Osteoblast (primary cell): Measurements from ENCODE around the gene ZBTB48. TPM values are rescaled to one million over a fixed set of nuclear protein-coding genes. Genes with fewer than 3 reads are reported as not detected.
A peak's percentile ranks its signal among the peaks of the same experiment; 100 is the strongest.

ENCODE experiments used
- DNase-seq: peaks from one replicate; pipeline ENCODE4 v3.0.0; 2011; ENCODE audit warnings: low spot score, mixed read lengths; ENCODE audit not compliant: insufficient read length; ENCODE audit errors: missing footprints
- H2AFZ ChIP-seq: 2 replicates; pipeline ENCODE4 v1.6.0; 2011; ENCODE audit warnings: mild to moderate bottlenecking, low read length
- H3K27ac ChIP-seq: 2 replicates; pipeline ENCODE4 v1.5.1; 2011; ENCODE audit warnings: mild to moderate bottlenecking, low read depth, low read length, moderate library complexity
- H3K27me3 ChIP-seq: 2 replicates; pipeline ENCODE4 v1.6.0; 2012; ENCODE audit warnings: mild to moderate bottlenecking, control low read depth, inconsistent platforms, low read length, moderate library complexity; ENCODE audit not compliant: insufficient read depth
- H3K36me3 ChIP-seq: 2 replicates; pipeline ENCODE4 v1.5.1; 2011; ENCODE audit warnings: mild to moderate bottlenecking, low read length, control low read depth, moderate library complexity; ENCODE audit not compliant: insufficient read depth
- H3K4me1 ChIP-seq: 2 replicates; pipeline ENCODE4 v1.5.1; 2011; ENCODE audit warnings: mild to moderate bottlenecking, low read length, control low read depth, moderate library complexity; ENCODE audit not compliant: insufficient read depth
- H3K4me2 ChIP-seq: 2 replicates; pipeline ENCODE4 v1.6.0; 2011; ENCODE audit warnings: mild to moderate bottlenecking, low read length; ENCODE audit not compliant: insufficient read depth
- H3K4me3 ChIP-seq: fragments of 200-600 bp; sonication (generic); 3 replicates; pipeline ENCODE4 v1.5.1; 2012; ENCODE audit warnings: mild to moderate bottlenecking, low read length, inconsistent platforms; ENCODE audit not compliant: insufficient read depth
- H3K79me2 ChIP-seq: 2 replicates; pipeline ENCODE4 v1.6.0; 2012; ENCODE audit warnings: mild to moderate bottlenecking, low read length, control low read depth, inconsistent platforms; ENCODE audit not compliant: insufficient read depth
- H3K9me3 ChIP-seq: 2 replicates; pipeline ENCODE4 v1.5.1; 2011; ENCODE audit warnings: low read depth, low read length, control low read depth
- H4K20me1 ChIP-seq: 2 replicates; pipeline ENCODE4 v1.6.0; 2012; ENCODE audit warnings: mild to moderate bottlenecking, low read length, control low read depth; ENCODE audit not compliant: insufficient read depth
- total RNA-seq: library from RNA; depleted of rRNA; stranded (reverse); fragments of >200 nt; gene quantifications from 2 replicates; pipeline ENCODE4 v1.2.3, GENCODE V29; 2012
- TF ChIP-seq, protein P1 (sequence below): IDR thresholded peaks from 2 replicates; pipeline ENCODE4 v1.5.1; 2011; ENCODE audit warnings: mild to moderate bottlenecking, low read depth, low read length, moderate library complexity; ENCODE audit errors: extremely low read depth

The ZBTB48 gene
- total RNA-seq, 1 donor: 14.5 TPM

DNA sequence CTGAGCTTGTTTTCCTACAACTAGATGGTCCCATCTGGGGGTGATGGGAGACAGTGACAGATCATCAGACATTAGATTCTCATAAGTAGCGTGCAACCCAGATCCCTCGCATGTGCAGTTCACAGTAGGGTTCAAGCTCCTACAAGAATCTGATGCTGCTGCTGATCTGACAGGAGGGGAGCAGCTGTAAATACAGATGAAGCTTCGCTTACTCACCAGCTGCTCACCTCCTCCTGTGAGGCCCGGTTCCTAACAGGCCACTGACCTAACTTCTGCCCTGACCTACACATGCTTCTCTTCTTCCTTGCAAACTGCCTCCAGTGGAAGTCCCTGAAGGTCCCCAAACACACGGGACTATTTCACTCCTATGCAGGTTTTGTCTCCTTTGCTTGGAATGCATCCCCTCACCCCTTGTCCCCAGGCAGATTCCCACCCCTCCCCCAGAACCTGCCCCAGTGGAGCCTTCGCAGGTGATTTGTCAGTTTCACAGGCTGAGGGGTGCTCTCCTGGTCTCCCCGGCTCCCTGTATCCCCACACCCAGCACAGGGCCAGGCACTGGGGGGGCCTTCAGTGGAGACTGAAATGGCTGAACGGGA lies 5.7 kb upstream of the ZBTB48 start:
- Histone ChIP-seq H3K36me3 (no peaks in the 10 kb centered on the region), H3K4me3 (no peak overlapping the region), H4K20me1 (no peaks in the 10 kb centered on the region), H3K79me2 (no peaks in the 10 kb centered on the region), H3K27ac (no peak overlapping the region), H3K4me2 (no peak overlapping the region), H3K4me1 (peaks cover 16% of the 10 kb centered on the region), H3K27me3 (peaks cover 15% of the 10 kb centered on the region), H3K9me3 (peaks cover 3% of the 10 kb centered on the region), H2AFZ (no peak overlapping the region)
- DNase-seq: peak; percentile 69
- TF ChIP-seq, protein P1, sequence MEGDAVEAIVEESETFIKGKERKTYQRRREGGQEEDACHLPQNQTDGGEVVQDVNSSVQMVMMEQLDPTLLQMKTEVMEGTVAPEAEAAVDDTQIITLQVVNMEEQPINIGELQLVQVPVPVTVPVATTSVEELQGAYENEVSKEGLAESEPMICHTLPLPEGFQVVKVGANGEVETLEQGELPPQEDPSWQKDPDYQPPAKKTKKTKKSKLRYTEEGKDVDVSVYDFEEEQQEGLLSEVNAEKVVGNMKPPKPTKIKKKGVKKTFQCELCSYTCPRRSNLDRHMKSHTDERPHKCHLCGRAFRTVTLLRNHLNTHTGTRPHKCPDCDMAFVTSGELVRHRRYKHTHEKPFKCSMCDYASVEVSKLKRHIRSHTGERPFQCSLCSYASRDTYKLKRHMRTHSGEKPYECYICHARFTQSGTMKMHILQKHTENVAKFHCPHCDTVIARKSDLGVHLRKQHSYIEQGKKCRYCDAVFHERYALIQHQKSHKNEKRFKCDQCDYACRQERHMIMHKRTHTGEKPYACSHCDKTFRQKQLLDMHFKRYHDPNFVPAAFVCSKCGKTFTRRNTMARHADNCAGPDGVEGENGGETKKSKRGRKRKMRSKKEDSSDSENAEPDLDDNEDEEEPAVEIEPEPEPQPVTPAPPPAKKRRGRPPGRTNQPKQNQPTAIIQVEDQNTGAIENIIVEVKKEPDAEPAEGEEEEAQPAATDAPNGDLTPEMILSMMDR: no peak

GRCh38 chr1:6574818-6575217 lies 5.0 kb upstream of the ZBTB48 start:
- Histone ChIP-seq H3K79me2 (peaks cover under 1% of the 10 kb centered on the region), H3K9me3 (peaks cover 3% of the 10 kb centered on the region), H3K4me1 (peaks cover 21% of the 10 kb centered on the region), H3K4me3 (no peak overlapping the region), H3K36me3 (no peaks in the 10 kb centered on the region), H3K27me3 (peaks cover 9% of the 10 kb centered on the region), H2AFZ (no peak overlapping the region), H3K4me2 (no peak overlapping the region), H3K27ac (no peak overlapping the region), H4K20me1 (no peaks in the 10 kb centered on the region)
- TF ChIP-seq, protein P1: no peak
- DNase-seq: peak; percentile 42

- peak overlapping the region; percentile 29 for H3K4me2 ChIP-seq
- H3K79me2 ChIP-seq: peaks cover 27% of the 10 kb centered on the region
- H3K4me3 ChIP-seq: no peak overlapping the region
- peak; percentile 96 for DNase-seq
- no peaks in the 10 kb centered on the region for H3K27me3 ChIP-seq
- H3K4me1 ChIP-seq: peaks cover 31% of the 10 kb centered on the region
- no peaks in the 10 kb centered on the region for H3K9me3 ChIP-seq
- H2AFZ ChIP-seq: no peak overlapping the region
- H3K36me3 ChIP-seq: no peaks in the 10 kb centered on the region
- H4K20me1 ChIP-seq: peaks cover 10% of the 10 kb centered on the region
- H3K27ac ChIP-seq: peak overlapping the region; percentile 88
- TF ChIP-seq, protein P1: no peak
Observed at GRCh38 chr1:6577831-6578525, 1.8 kb upstream of the ZBTB48 start.

DNA sequence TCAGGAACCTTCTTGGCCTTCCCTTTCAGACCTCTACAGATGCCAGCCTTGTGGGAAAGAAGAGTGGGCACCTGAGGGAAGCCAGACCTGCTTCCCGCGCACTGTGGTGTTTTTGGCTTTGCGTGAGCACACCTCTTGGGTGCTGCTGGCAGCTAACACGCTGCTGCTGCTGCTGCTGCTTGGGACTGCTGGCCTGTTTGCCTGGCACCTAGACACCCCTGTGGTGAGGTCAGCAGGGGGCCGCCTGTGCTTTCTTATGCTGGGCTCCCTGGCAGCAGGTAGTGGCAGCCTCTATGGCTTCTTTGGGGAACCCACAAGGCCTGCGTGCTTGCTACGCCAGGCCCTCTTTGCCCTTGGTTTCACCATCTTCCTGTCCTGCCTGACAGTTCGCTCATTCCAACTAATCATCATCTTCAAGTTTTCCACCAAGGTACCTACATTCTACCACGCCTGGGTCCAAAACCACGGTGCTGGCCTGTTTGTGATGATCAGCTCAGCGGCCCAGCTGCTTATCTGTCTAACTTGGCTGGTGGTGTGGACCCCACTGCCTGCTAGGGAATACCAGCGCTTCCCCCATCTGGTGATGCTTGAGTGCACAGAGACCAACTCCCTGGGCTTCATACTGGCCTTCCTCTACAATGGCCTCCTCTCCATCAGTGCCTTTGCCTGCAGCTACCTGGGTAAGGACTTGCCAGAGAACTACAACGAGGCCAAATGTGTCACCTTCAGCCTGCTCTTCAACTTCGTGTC lies 995 bp upstream of the ZBTB48 start:
- Histone ChIP-seq H3K4me2 (peak overlapping the region; percentile 88), H3K27ac (peak overlapping the region; percentile 88), H3K79me2 (peaks cover 27% of the 10 kb centered on the region), H3K36me3 (no peaks in the 10 kb centered on the region), H2AFZ (peak overlapping the region; percentile 92), H3K4me3 (peak overlapping the region; percentile 96), H3K27me3 (no peaks in the 10 kb centered on the region), H3K4me1 (peaks cover 31% of the 10 kb centered on the region), H4K20me1 (peaks cover 10% of the 10 kb centered on the region), H3K9me3 (no peaks in the 10 kb centered on the region)
- TF ChIP-seq, protein P1: no peak
- DNase-seq: peak; percentile 68
